ENCODE results near the gene TLE1. TPM values are rescaled to one million over a fixed set of nuclear protein-coding genes. Genes with fewer than 3 reads are reported as not detected.

TLE1 gene
- polyA plus RNA-seq, 3 donors: 0.46 to 2.5 (median 1.2) TPM

GRCh38 chr9:81650586-81651515 lies 38.5 kb downstream of the TLE1 start:
- H2AFZ ChIP-seq (ENCODE audit: insufficient read depth, low read depth, low read length, poor library complexity, severe bottlenecking): no peak overlapping the region
- Mint-ChIP-seq H3K4me1 (peaks cover 7% of the 10 kb centered on the region), H3K9me3 (no peaks in the 10 kb centered on the region), H3K36me3 (peaks cover 14 to 23% of the 10 kb centered on the region in 2 donors), H3K4me3 (no peak overlapping the region), H3K27ac (peak overlapping the region in 1 of 7 donors; percentile 45), H3K27me3 (ENCODE audit: low read depth in 3 of 3) (no peaks in the 10 kb centered on the region)
- no peak overlapping the region for H3K4me3 ChIP-seq (replicated peaks in 1 of 3; ENCODE audit: low read depth in 2 of 3, low read length in 3 of 3)
- DNase-seq: no peak
- H3K79me2 ChIP-seq (ENCODE audit: insufficient read depth, low read length): no peaks in the 10 kb centered on the region
- no peaks in the 10 kb centered on the region for H4K20me1 ChIP-seq (ENCODE audit: insufficient read depth, low read length)
- WGBS (ENCODE audit: insufficient coverage): 97% methylated on average over 5 of the region's 8 CpGs
- no peak for TF ChIP-seq CTCF (IDR thresholded peaks at IDR 0.05)
- H3K4me1 ChIP-seq (ENCODE audit: control insufficient read depth in 1 of 2, insufficient read depth in 2 of 2, low read length in 2 of 2): peaks cover 7 to 9% of the 10 kb centered on the region in 2 donors
- no peaks in the 10 kb centered on the region for H3K36me3 ChIP-seq (replicated peaks in 1 of 2; ENCODE audit: control insufficient read depth in 1 of 2, insufficient read depth in 2 of 2, low read length in 2 of 2)
- intact Hi-C loops (cut with micrococcal nuclease): loop anchor here in 1 of 2 donors (5.0 kb wide), 1 partner anchor 51 kb away; no protein-coding TSS in a partner anchor
- H3K4me2 ChIP-seq (replicated peaks; ENCODE audit: extremely low read depth, low read length, poor library complexity, severe bottlenecking): no peak overlapping the region
- H3K27ac ChIP-seq (ENCODE audit: low read depth in 1 of 2, low read length in 2 of 2): no peak overlapping the region
- H3K9ac ChIP-seq (ENCODE audit: insufficient read depth, low read length, poor library complexity, severe bottlenecking): no peak overlapping the region
- no peaks in the 10 kb centered on the region for H3K27me3 ChIP-seq (ENCODE audit: control insufficient read depth in 2 of 2, insufficient read depth in 2 of 2, low read length in 2 of 2)
- no peaks in the 10 kb centered on the region for H3K9me3 ChIP-seq (replicated peaks in 1 of 2; ENCODE audit: control insufficient read depth in 1 of 2, insufficient read depth in 1 of 2, low read length in 2 of 2)

- H2AFZ ChIP-seq (ENCODE audit: insufficient read depth, low read depth, low read length, poor library complexity, severe bottlenecking): no peak overlapping the region
- no peaks in the 10 kb centered on the region for H3K4me1 ChIP-seq (ENCODE audit: control insufficient read depth in 1 of 2, insufficient read depth in 2 of 2, low read length in 2 of 2)
- H3K4me2 ChIP-seq (replicated peaks; ENCODE audit: extremely low read depth, low read length, poor library complexity, severe bottlenecking): no peak overlapping the region
- H3K27me3 ChIP-seq (ENCODE audit: control insufficient read depth in 2 of 2, insufficient read depth in 2 of 2, low read length in 2 of 2): no peaks in the 10 kb centered on the region
- H3K27ac ChIP-seq (ENCODE audit: low read depth in 1 of 2, low read length in 2 of 2): no peak overlapping the region
- no peak for DNase-seq
- no peaks in the 10 kb centered on the region for H3K36me3 ChIP-seq (replicated peaks in 1 of 2; ENCODE audit: control insufficient read depth in 1 of 2, insufficient read depth in 2 of 2, low read length in 2 of 2)
- no peaks in the 10 kb centered on the region for H3K9me3 ChIP-seq (replicated peaks in 1 of 2; ENCODE audit: control insufficient read depth in 1 of 2, insufficient read depth in 1 of 2, low read length in 2 of 2)
- Mint-ChIP-seq H3K4me1 (no peaks in the 10 kb centered on the region), H3K9me3 (no peaks in the 10 kb centered on the region), H3K4me3 (no peak overlapping the region), H3K27me3 (ENCODE audit: low read depth in 3 of 3) (no peaks in the 10 kb centered on the region), H3K27ac (no peak overlapping the region), H3K36me3 (peaks cover 14 to 23% of the 10 kb centered on the region in 2 donors)
- H3K79me2 ChIP-seq (ENCODE audit: insufficient read depth, low read length): no peaks in the 10 kb centered on the region
- 96% methylated on average over 9 of the region's 13 CpGs for WGBS (ENCODE audit: insufficient coverage)
- no peak for TF ChIP-seq CTCF (IDR thresholded peaks at IDR 0.05)
- no peak overlapping the region for H3K9ac ChIP-seq (ENCODE audit: insufficient read depth, low read length, poor library complexity, severe bottlenecking)
- intact Hi-C loops (cut with micrococcal nuclease): loop anchor here in 1 of 2 donors (5.0 kb wide), 1 partner anchor 53 kb away; no protein-coding TSS in a partner anchor
- H4K20me1 ChIP-seq (ENCODE audit: insufficient read depth, low read length): no peaks in the 10 kb centered on the region
- H3K4me3 ChIP-seq (replicated peaks in 1 of 3; ENCODE audit: low read depth in 2 of 3, low read length in 3 of 3): no peak overlapping the region
These were observed 39.7 kb downstream of the TLE1 start for GRCh38 chr9:81649475-81650240.
